ENCODE data around the gene ZCWPW1. TPM values are rescaled to one million over a fixed set of nuclear protein-coding genes. Genes with fewer than 3 reads are reported as not detected.
A peak's percentile ranks its signal among the peaks of the same experiment; 100 is the strongest.

The ZCWPW1 gene
- total and polyA plus RNA-seq, 3 donors from 2014 or later = 83.5 to 145 (median 96.5) TPM

- Histone ChIP-seq H3K9me3 (no peaks in the 10 kb centered on the region), H3K4me3 (no peak overlapping the region), H3K36me3 (ENCODE audit: low read depth, missing control alignments) (no peaks in the 10 kb centered on the region), H3K27me3 (no peaks in the 10 kb centered on the region), H3K4me1 (peaks cover 45% of the 10 kb centered on the region), H3K27ac (no peak overlapping the region)
- DNase-seq = peak; percentile 93
- 33 to 36% methylated on average over 11 to 13 of the region's 13 CpGs for whole genome bisulfite sequencing, 2 donors
- intact Hi-C loops (cut with DNase I; ENCODE audit: low total_unique reads) = loop anchor here (5.0 kb wide), 1 partner anchor 223 kb away; the partner anchor contains the start of gene GIGYF1
- peak; percentile 88 to 98 (median 97) for TF ChIP-seq CTCF (IDR thresholded peaks at IDR 0.05)
- no peak for TF ChIP-seq POLR2A (IDR thresholded peaks at IDR 0.05)
Measured at GRCh38 chr7:100469227-100470044, 40.9 kb upstream of the ZCWPW1 start.

GRCh38 chr7:100467638-100468373 is 39.3 kb upstream of the ZCWPW1 start:
- H3K4me3 ChIP-seq = no peak overlapping the region
- intact Hi-C loops (cut with DNase I; ENCODE audit: low total_unique reads) = loop anchor here (5.0 kb wide), 1 partner anchor 224 kb away; the partner anchor contains the start of gene GIGYF1
- H3K4me1 ChIP-seq = peaks cover 33% of the 10 kb centered on the region
- no peak for TF ChIP-seq POLR2A (IDR thresholded peaks at IDR 0.05)
- no peaks in the 10 kb centered on the region for H3K36me3 ChIP-seq (ENCODE audit: low read depth, missing control alignments)
- H3K27ac ChIP-seq = peak overlapping the region; percentile 24 to 63
- no peaks in the 10 kb centered on the region for H3K27me3 ChIP-seq
- DNase-seq = no peak
- WGBS, 2 donors = 56 to 80% methylated on average over 2 to 22 of the region's 22 CpGs
- H3K9me3 ChIP-seq = no peaks in the 10 kb centered on the region

GRCh38 chr7:100466653-100467605 is 38.4 kb upstream of the ZCWPW1 start:
- Histone ChIP-seq H3K27ac (peak overlapping the region; percentile 63 to 80), H3K9me3 (no peaks in the 10 kb centered on the region), H3K4me3 (no peak overlapping the region), H3K27me3 (no peaks in the 10 kb centered on the region), H3K36me3 (ENCODE audit: low read depth, missing control alignments) (no peaks in the 10 kb centered on the region), H3K4me1 (peaks cover 24% of the 10 kb centered on the region)
- no peak for TF ChIP-seq POLR2A (IDR thresholded peaks at IDR 0.05)
- no peak for DNase-seq
- intact Hi-C loops (cut with DNase I; ENCODE audit: low total_unique reads) = loop anchor here (5.0 kb wide), 1 partner anchor 225 kb away; the partner anchor contains the start of gene GIGYF1
- WGBS, 2 donors = 62 to 69% methylated on average over 10 to 32 of the region's 32 CpGs

- peaks cover 24% of the 10 kb centered on the region for H3K4me1 ChIP-seq
- H3K27me3 ChIP-seq = no peaks in the 10 kb centered on the region
- WGBS, 2 donors = 29 to 30% methylated on average over 5 to 17 of the region's 17 CpGs
- no peaks in the 10 kb centered on the region for H3K9me3 ChIP-seq
- peak overlapping the region; percentile 63 to 80 for H3K27ac ChIP-seq
- DNase-seq = peak; percentile 89
- TF ChIP-seq CTCF (IDR thresholded peaks at IDR 0.05) (peak; percentile 54 to 59 (median 56)), POLR2A (IDR thresholded peaks at IDR 0.05) (no peak)
- H3K36me3 ChIP-seq (ENCODE audit: low read depth, missing control alignments) = no peaks in the 10 kb centered on the region
- intact Hi-C loops (cut with DNase I; ENCODE audit: low total_unique reads) = loop anchor here (5.0 kb wide), 1 partner anchor 226 kb away; the partner anchor contains the start of gene GIGYF1
- H3K4me3 ChIP-seq = no peak overlapping the region
Measured at GRCh38 chr7:100465702-100466311, 37.3 kb upstream of the ZCWPW1 start.

GRCh38 chr7:100465299-100465698 is 36.8 kb upstream of the ZCWPW1 start:
- H3K27ac ChIP-seq = peak overlapping the region; percentile 50 to 63
- DNase-seq = peak; percentile 60
- no peaks in the 10 kb centered on the region for H3K9me3 ChIP-seq
- 60 to 82% methylated on average over 8 of the region's 8 CpGs for WGBS, 2 donors
- TF ChIP-seq POLR2A (IDR thresholded peaks at IDR 0.05) = no peak
- TF ChIP-seq CTCF (IDR thresholded peaks at IDR 0.05) = no peak
- no peaks in the 10 kb centered on the region for H3K27me3 ChIP-seq
- H3K4me3 ChIP-seq = no peak overlapping the region
- intact Hi-C loops (cut with DNase I; ENCODE audit: low total_unique reads) = loop anchor here (5.0 kb wide), 1 partner anchor 227 kb away; the partner anchor contains the start of gene GIGYF1
- H3K36me3 ChIP-seq (ENCODE audit: low read depth, missing control alignments) = no peaks in the 10 kb centered on the region
- H3K4me1 ChIP-seq = peaks cover 24% of the 10 kb centered on the region

Measured in testis (tissue), 3 donors.